NT2/D1 (cell line): ENCODE results near the gene SGPL1.
A peak's percentile ranks its signal among the peaks of the same experiment; 100 is the strongest.

Source experiments
- DNase-seq: peaks from one replicate; pipeline ENCODE4 v3.0.0-alpha.2; 2011; ENCODE audit warnings: low read depth, low spot score
- H3K27me3 ChIP-seq: 2 replicates; pipeline ENCODE4 v1.6.0; 2011; ENCODE audit warnings: mild to moderate bottlenecking; ENCODE audit not compliant: insufficient read length, insufficient read depth
- H3K36me3 ChIP-seq: 2 replicates; pipeline ENCODE4 v1.6.1; 2011; ENCODE audit warnings: mild to moderate bottlenecking, low read length, mixed read lengths; ENCODE audit not compliant: insufficient read depth, insufficient read length
- H3K4me1 ChIP-seq: 2 replicates; pipeline ENCODE4 v1.5.1; 2011; ENCODE audit not compliant: insufficient read depth, insufficient read length
- H3K4me3 ChIP-seq: 2 replicates; pipeline ENCODE4 v1.5.1; 2011; ENCODE audit warnings: low read depth; ENCODE audit not compliant: insufficient read length
- H3K9ac ChIP-seq: 2 replicates; pipeline ENCODE4 v1.6.0; 2011; ENCODE audit warnings: low read depth; ENCODE audit not compliant: insufficient read length
- H3K9me3 ChIP-seq: 2 replicates; pipeline ENCODE4 v1.5.1; 2011; ENCODE audit warnings: mild to moderate bottlenecking, low read length; ENCODE audit not compliant: insufficient read depth
- SUZ12 ChIP-seq: IDR thresholded peaks from 2 replicates; pipeline ENCODE4 v1.6.1; 2011; ENCODE audit not compliant: insufficient read length, insufficient read depth; ENCODE audit errors: extremely low read depth
- YY1 ChIP-seq: IDR thresholded peaks from 2 replicates; pipeline ENCODE4 v1.6.1; 2011; ENCODE audit not compliant: insufficient read length, insufficient read depth
- ZNF274 ChIP-seq: IDR thresholded peaks from 2 replicates; pipeline ENCODE4 v1.6.1; 2011; ENCODE audit warnings: mild to moderate bottlenecking, low read depth, low read length

SGPL1 gene

GRCh38 chr10:70773461-70773860, 42.3 kb upstream of the SGPL1 start:
- Histone ChIP-seq H3K9ac (no peak overlapping the region), H3K9me3 (no peaks in the 10 kb centered on the region), H3K36me3 (no peaks in the 10 kb centered on the region), H3K4me3 (no peak overlapping the region), H3K27me3 (no peaks in the 10 kb centered on the region), H3K4me1 (peaks cover 6% of the 10 kb centered on the region)
- DNase-seq, result no peak
- TF ChIP-seq YY1 (no peak), ZNF274 (no peak), SUZ12 (no peak)

- no peak for DNase-seq
- Histone ChIP-seq H3K4me1 (peaks cover 8% of the 10 kb centered on the region), H3K9me3 (no peaks in the 10 kb centered on the region), H3K27me3 (no peaks in the 10 kb centered on the region), H3K36me3 (no peaks in the 10 kb centered on the region), H3K4me3 (no peak overlapping the region), H3K9ac (no peak overlapping the region)
- no peak for TF ChIP-seq YY1
- no peak for TF ChIP-seq SUZ12
- TF ChIP-seq ZNF274, result no peak
Measured at GRCh38 chr10:70773965-70774809, 41.6 kb upstream of the SGPL1 start.

GRCh38 chr10:70774810-70775678, 40.7 kb upstream of the SGPL1 start:
- H3K9ac ChIP-seq, result no peak overlapping the region
- H3K4me3 ChIP-seq, result no peak overlapping the region
- DNase-seq, result no peak
- peaks cover 8% of the 10 kb centered on the region for H3K4me1 ChIP-seq
- no peaks in the 10 kb centered on the region for H3K9me3 ChIP-seq
- H3K27me3 ChIP-seq, result no peaks in the 10 kb centered on the region
- H3K36me3 ChIP-seq, result no peaks in the 10 kb centered on the region
- TF ChIP-seq ZNF274 (no peak), YY1 (no peak), SUZ12 (no peak)

GRCh38 chr10:70775679-70776454, 39.9 kb upstream of the SGPL1 start:
- DNase-seq, result no peak
- no peaks in the 10 kb centered on the region for H3K36me3 ChIP-seq

GRCh38 chr10:70776455-70777005, 39.2 kb upstream of the SGPL1 start:
- Histone ChIP-seq H3K9ac (peak overlapping the region; percentile 42), H3K9me3 (no peaks in the 10 kb centered on the region), H3K4me3 (no peak overlapping the region), H3K4me1 (peaks cover 8% of the 10 kb centered on the region), H3K36me3 (no peaks in the 10 kb centered on the region), H3K27me3 (no peaks in the 10 kb centered on the region)
- no peak for DNase-seq
- TF ChIP-seq SUZ12, result no peak
- TF ChIP-seq ZNF274, result no peak
- TF ChIP-seq YY1, result no peak

More at GRCh38 chr10:70775679-70776454, 39.9 kb upstream of the SGPL1 start:
- TF ChIP-seq YY1 (no peak), SUZ12 (no peak), ZNF274 (no peak)
- Histone ChIP-seq H3K9me3 (no peaks in the 10 kb centered on the region), H3K27me3 (no peaks in the 10 kb centered on the region), H3K4me3 (no peak overlapping the region), H3K9ac (no peak overlapping the region), H3K4me1 (peaks cover 8% of the 10 kb centered on the region)

- no peak for DNase-seq
Measured at GRCh38 chr10:70777063-70777875, 38.5 kb upstream of the SGPL1 start.

More at GRCh38 chr10:70777063-70777875, 38.5 kb upstream of the SGPL1 start:
- Histone ChIP-seq H3K27me3 (no peaks in the 10 kb centered on the region), H3K9ac (no peak overlapping the region), H3K4me1 (peaks cover 8% of the 10 kb centered on the region), H3K4me3 (no peak overlapping the region), H3K36me3 (no peaks in the 10 kb centered on the region), H3K9me3 (no peaks in the 10 kb centered on the region)
- TF ChIP-seq ZNF274 (no peak), SUZ12 (no peak), YY1 (no peak)
